Stomach (tissue), 4 donors: ENCODE measurements around the gene ZNF436.

Source experiments
- CTCF ChIP-seq, 7 experiments: fragments of 450-650 bp in 4 of 7; fragments of 200-600 bp in 3 of 7; sonication (generic) in 3 of 7; IDR thresholded peaks; one replicate each; pipeline ENCODE4 v1.5.1; 2016 to 2019; ENCODE audit warnings: antibody characterized with exemption in 7 of 7, control low read depth in 2 of 7, mild to moderate bottlenecking in 1 of 7
- POLR2A ChIP-seq, 4 donors: fragments of 450-650 bp; IDR thresholded peaks; one replicate each; pipeline ENCODE4 v1.6.1; 2016; ENCODE audit warnings: antibody characterized with exemption in 4 of 4, control low read depth in 2 of 4, mild to moderate bottlenecking in 1 of 4, moderate library complexity in 1 of 4
- POLR2AphosphoS5 ChIP-seq, 3 donors: sonication (generic); formaldehyde crosslinking; IDR thresholded peaks; one replicate each; pipeline ENCODE4 v1.6.1; 2016; ENCODE audit warnings: antibody characterized with exemption in 3 of 3

- TF ChIP-seq CTCF (IDR thresholded peaks at IDR 0.05) (no peak), POLR2AphosphoS5 (IDR thresholded peaks at IDR 0.05) (no peak), POLR2A (IDR thresholded peaks at IDR 0.05) (no peak)
These were observed 30.0 kb downstream of the ZNF436 start for GRCh38 chr1:23339632-23340031.
